PFSK-1 (cell line): Measurements from ENCODE around the gene METTL6.

Source experiments
- FOXP2 ChIP-seq: optimal IDR thresholded peaks from 2 replicates; pipeline ENCODE3; 2011; ENCODE audit warnings: borderline replicate concordance, control low read depth, inconsistent platforms; ENCODE audit not compliant: insufficient read depth; ENCODE audit errors: extremely low read length, extremely low read depth
- POLR2AphosphoS5 ChIP-seq: IDR thresholded peaks from 2 replicates; pipeline ENCODE4 v1.6.1; 2012; ENCODE audit warnings: low read depth, mild to moderate bottlenecking, control low read depth, low read length, moderate library complexity
- REST ChIP-seq, 2 experiments: IDR thresholded peaks; 2 replicates each; pipeline versions ENCODE4 v1.6.1 to v1.8.0; 2011 to 2012; ENCODE audit warnings: low read depth in 2 of 2, low read length in 2 of 2, control low read depth in 1 of 2, inconsistent platforms in 1 of 2, mild to moderate bottlenecking in 1 of 2, moderate library complexity in 1 of 2; ENCODE audit not compliant: insufficient read depth in 1 of 2
- SIN3A ChIP-seq: IDR thresholded peaks from 2 replicates; pipeline ENCODE4 v1.6.1; 2012; ENCODE audit warnings: mild to moderate bottlenecking, low read length, moderate library complexity, borderline replicate concordance; ENCODE audit not compliant: insufficient read depth
- TAF1 ChIP-seq: IDR thresholded peaks from 2 replicates; pipeline ENCODE4 v1.6.1; 2012; ENCODE audit warnings: low read length, control low read depth, borderline replicate concordance; ENCODE audit not compliant: insufficient read depth

The METTL6 gene

GRCh38 chr3:15440891-15441290 is 13.5 kb upstream of the METTL6 start:
- TF ChIP-seq FOXP2 (no peak), TAF1 (no peak), REST (IDR thresholded peaks at IDR 0.05; ENCODE audit: insufficient read depth in 1 of 2, low read depth in 2 of 2, low read length in 2 of 2) (no peak), SIN3A (no peak), POLR2AphosphoS5 (no peak)

DNA sequence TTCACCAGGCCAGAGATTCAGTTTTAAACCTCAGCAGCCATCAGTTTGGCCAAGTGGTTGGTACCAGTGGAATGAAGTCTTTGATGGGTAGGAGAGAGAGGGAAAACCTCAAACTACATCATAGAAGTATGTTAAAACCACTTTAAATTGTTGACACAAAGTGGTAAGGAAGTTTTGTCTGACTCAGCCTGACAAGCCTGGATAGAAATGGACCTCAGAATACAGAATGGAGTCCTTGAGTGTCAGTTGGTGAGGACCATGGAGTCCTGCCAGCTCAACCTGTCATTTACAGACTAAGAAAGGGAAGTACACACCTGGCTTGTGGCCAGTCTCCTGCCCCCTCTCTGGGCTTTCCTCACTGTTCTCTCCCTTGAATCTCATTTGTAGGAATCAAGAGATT is 12.1 kb upstream of the METTL6 start:
- no peak for TF ChIP-seq POLR2AphosphoS5
- TF ChIP-seq REST (IDR thresholded peaks at IDR 0.05; ENCODE audit: insufficient read depth in 1 of 2, low read depth in 2 of 2, low read length in 2 of 2), result no peak
- no peak for TF ChIP-seq FOXP2

- TF ChIP-seq FOXP2, result no peak
- no peak for TF ChIP-seq POLR2AphosphoS5
- TF ChIP-seq REST (IDR thresholded peaks at IDR 0.05; ENCODE audit: insufficient read depth in 1 of 2, low read depth in 2 of 2, low read length in 2 of 2), result no peak
- TF ChIP-seq TAF1, result no peak
- no peak for TF ChIP-seq SIN3A
Measured at GRCh38 chr3:15438983-15439382, 11.6 kb upstream of the METTL6 start.

- TF ChIP-seq TAF1 (no peak), SIN3A (no peak), POLR2AphosphoS5 (no peak), REST (IDR thresholded peaks at IDR 0.05; ENCODE audit: insufficient read depth in 1 of 2, low read depth in 2 of 2, low read length in 2 of 2) (no peak), FOXP2 (no peak)
Measured at GRCh38 chr3:15436246-15436645, 8.9 kb upstream of the METTL6 start.

GRCh38 chr3:15434756-15435155 is 7.4 kb upstream of the METTL6 start:
- TF ChIP-seq REST (IDR thresholded peaks at IDR 0.05; ENCODE audit: insufficient read depth in 1 of 2, low read depth in 2 of 2, low read length in 2 of 2), result peak; percentile 53 to 87; a peak in 3 of 4 replicates
- no peak for TF ChIP-seq TAF1
